A549 treated with dexamethasone at 1 μM for 4 hours (cell line): ENCODE results near the gene SPATA16. TPM values are rescaled to one million over a fixed set of nuclear protein-coding genes. Genes with fewer than 3 reads are reported as not detected.

Experiments used
- total RNA-seq: library from RNA; stranded (reverse); fragments of 200-300 nt; extraction: Qiagen RNA extraction; gene quantifications from 5 replicates; pipeline ENCODE4 v1.2.3, GENCODE V29; 2022

The SPATA16 gene
- not detected in 5 replicates for total RNA-seq

DNA sequence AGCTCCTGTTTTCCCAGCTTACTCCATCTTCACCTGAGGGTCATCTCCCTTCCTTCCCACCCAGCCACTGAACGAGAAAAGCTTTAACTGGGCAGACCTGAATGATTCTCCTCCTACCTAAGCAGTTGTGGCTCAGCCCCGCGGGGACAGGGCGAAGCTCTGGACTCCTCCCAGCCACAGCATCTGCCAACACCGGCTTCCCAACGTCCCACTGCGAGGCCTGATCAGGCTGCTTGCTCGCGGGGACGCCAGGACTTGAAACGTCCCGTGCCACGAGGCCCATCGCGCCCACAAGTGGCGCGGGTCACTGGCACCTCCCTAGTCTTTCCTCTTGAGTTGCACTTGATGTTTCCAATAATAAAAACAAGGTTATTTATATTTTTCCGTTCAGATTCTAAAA lies at the start of gene SPATA16:
TSS of gene SPATA16 (minus strand) at position 250 of the 400 bp plus-strand sequence. CDS start 23,504 bp downstream, outside the sequence.

